Activated naive CD4-positive, alpha-beta T cell treated with Interleukin-2 at 50 U/mL for 16 hours (primary cell): ENCODE data around the gene UMOD.
"Not testable (repeated sequence)": the region's sequence is repeated elsewhere in the genome, so short reads cannot be mapped to it uniquely, and the experiment has no call there.

Experiments
- DNase-seq: peaks from one replicate; pipeline ENCODE4 v3.0.0-alpha.2; 2020

The UMOD gene

GRCh38 chr16:20363191-20363590 lies 10.7 kb upstream of the UMOD start:
- DNase-seq: no peak

GRCh38 chr16:20359997-20360396 lies 7.5 kb upstream of the UMOD start:
- no peak for DNase-seq

- no peak for DNase-seq
Measured at GRCh38 chr16:20355114-20355782, 2.7 kb upstream of the UMOD start.

- no peak for DNase-seq
Measured at GRCh38 chr16:20353379-20353778, 864 bp upstream of the UMOD start.

GRCh38 chr16:20349615-20350014 lies 2.9 kb downstream of the UMOD start:
- no peak for DNase-seq

GRCh38 chr16:20348365-20349185 lies 3.9 kb downstream of the UMOD start:
- no peak for DNase-seq

GRCh38 chr16:20347666-20348364 lies 4.7 kb downstream of the UMOD start:
- DNase-seq: no peak

- no peak for DNase-seq
Measured at GRCh38 chr16:20344611-20345010, 7.9 kb downstream of the UMOD start.

GRCh38 chr16:20339744-20340143 lies 12.8 kb downstream of the UMOD start:
- no peak for DNase-seq

GRCh38 chr16:20336955-20337354 lies 15.6 kb downstream of the UMOD start:
- no peak for DNase-seq

- no peak for DNase-seq
Measured at GRCh38 chr16:20334396-20334795, 18.1 kb downstream of the UMOD start.

- no peak for DNase-seq
Measured at GRCh38 chr16:20333120-20333519, 19.4 kb downstream of the UMOD start.

- no peak for DNase-seq
Measured at GRCh38 chr16:20332411-20332810, 20.1 kb downstream of the UMOD start.

- no peak for DNase-seq
Measured at GRCh38 chr16:20331635-20332034, 20.9 kb downstream of the UMOD start.

- DNase-seq: no peak
Measured at GRCh38 chr16:20329392-20330138, 22.9 kb downstream of the UMOD start.

- DNase-seq: no peak
Measured at GRCh38 chr16:20327444-20328041, 25.0 kb downstream of the UMOD start, which contains the start of gene GP2. GP2 (minus strand) TSS chr16:20327513; CDS start chr16:20326431, 1,082 bp downstream.

- DNase-seq: no peak
Measured at GRCh38 chr16:20326321-20326720, 26.2 kb downstream of the UMOD start.

GRCh38 chr16:20325005-20325404 lies 27.5 kb downstream of the UMOD start:
- DNase-seq: no peak

GRCh38 chr16:20323591-20324117 lies 28.9 kb downstream of the UMOD start:
- no peak for DNase-seq

GRCh38 chr16:20322696-20323095 lies 29.8 kb downstream of the UMOD start:
- no peak for DNase-seq

- DNase-seq: no peak
Measured at GRCh38 chr16:20321671-20322070, 30.8 kb downstream of the UMOD start.

GRCh38 chr16:20321051-20321450 lies 31.5 kb downstream of the UMOD start:
- not testable (repeated sequence) for DNase-seq
